HepG2 (cell line): Measurements from ENCODE around the gene ALG14. TPM values are rescaled to one million over a fixed set of nuclear protein-coding genes. Genes with fewer than 3 reads are reported as not detected.

Experiments
- CREM ChIP-seq, 2 experiments: sonication (generic) in 1 of 2; formaldehyde crosslinking in 1 of 2; IDR thresholded peaks; 2 replicates each; pipeline versions ENCODE4 v1.4.0 to v1.6.1; 2016 to 2020; ENCODE audit warnings: antibody characterized with exemption in 1 of 2, mild to moderate bottlenecking in 1 of 2, missing genetic modification reagents in 1 of 2
- HNF4A ChIP-seq: sonication (generic); formaldehyde crosslinking; IDR thresholded peaks from 2 replicates; pipeline ENCODE4 v1.4.0; 2020; ENCODE audit warnings: missing genetic modification reagents
- KLF6 ChIP-seq: IDR thresholded peaks from 2 replicates; pipeline ENCODE4 v1.8.0; 2016; ENCODE audit warnings: missing biosample characterization, missing genetic modification reagents
- MEIS1 ChIP-seq: sonication (generic); formaldehyde crosslinking; IDR thresholded peaks from 2 replicates; pipeline ENCODE4 v1.9.0; 2021; ENCODE audit warnings: mild to moderate bottlenecking, missing genetic modification reagents, moderate library complexity, borderline replicate concordance
- MIER3 ChIP-seq: IDR thresholded peaks from 2 replicates; pipeline ENCODE4 v1.6.1; 2016; ENCODE audit warnings: missing compliant biosample characterization, borderline replicate concordance
- MYPOP ChIP-seq: sonication (generic); formaldehyde crosslinking; IDR thresholded peaks from 2 replicates; pipeline ENCODE4 v1.8.1; 2023; ENCODE audit warnings: mild to moderate bottlenecking, moderate library complexity, missing genetic modification reagents
- NFATC3 ChIP-seq: sonication (generic); formaldehyde crosslinking; IDR thresholded peaks from 2 replicates; pipeline ENCODE4 v1.5.1; 2020; ENCODE audit warnings: mild to moderate bottlenecking, missing genetic modification reagents
- POLR2AphosphoS5 ChIP-seq: IDR thresholded peaks from 2 replicates; pipeline ENCODE4 v1.6.1; 2012; ENCODE audit warnings: low read depth, low read length
- POLR2G ChIP-seq: fragments of 200-400 bp; formaldehyde crosslinking; IDR thresholded peaks from 2 replicates; pipeline ENCODE4 v1.6.1; 2018; ENCODE audit warnings: mild to moderate bottlenecking, low read depth, low read length, moderate library complexity
- SP1 ChIP-seq, 2 experiments: fragments of 450-650 bp in 1 of 2; sonication (generic) in 1 of 2; formaldehyde crosslinking in 1 of 2; IDR thresholded peaks; 2 replicates each; pipeline versions ENCODE4 v1.4.0 to v1.6.1; 2016 to 2020; ENCODE audit warnings: missing genetic modification reagents in 1 of 2
- THAP7 ChIP-seq: sonication (generic); formaldehyde crosslinking; IDR thresholded peaks from 2 replicates; pipeline ENCODE4 v1.8.1; 2023; ENCODE audit warnings: mild to moderate bottlenecking, missing genetic modification reagents
- THYN1 ChIP-seq: sonication (generic); formaldehyde crosslinking; IDR thresholded peaks from 2 replicates; pipeline ENCODE4 v1.8.1; 2023; ENCODE audit warnings: low read depth, mild to moderate bottlenecking, moderate library complexity, missing genetic modification reagents, borderline replicate concordance
- TOE1 ChIP-seq: sonication (generic); formaldehyde crosslinking; IDR thresholded peaks from 2 replicates; pipeline ENCODE4 v1.4.0; 2020; ENCODE audit warnings: mild to moderate bottlenecking, missing genetic modification reagents
- TOPORS ChIP-seq: sonication (generic); formaldehyde crosslinking; IDR thresholded peaks from 2 replicates; pipeline ENCODE4 v1.8.0; 2023; ENCODE audit warnings: mild to moderate bottlenecking, missing genetic modification reagents
- ZBTB38 ChIP-seq: sonication (generic); formaldehyde crosslinking; IDR thresholded peaks from 2 replicates; pipeline ENCODE4 v1.5.1; 2020; ENCODE audit warnings: mild to moderate bottlenecking, missing genetic modification reagents
- ZBTB7B ChIP-seq: sonication (generic); formaldehyde crosslinking; IDR thresholded peaks from 2 replicates; pipeline ENCODE4 v1.4.0; 2020; ENCODE audit warnings: missing genetic modification reagents
- ZNF232 ChIP-seq: sonication (generic); formaldehyde crosslinking; IDR thresholded peaks from 2 replicates; pipeline ENCODE4 v1.4.0; 2020; ENCODE audit warnings: missing genetic modification reagents, borderline replicate concordance
- ZNF44 ChIP-seq: sonication (generic); formaldehyde crosslinking; IDR thresholded peaks from 2 replicates; pipeline ENCODE4 v1.5.1; 2020; ENCODE audit warnings: mild to moderate bottlenecking, missing genetic modification reagents
- ZNF543 ChIP-seq: sonication (generic); formaldehyde crosslinking; IDR thresholded peaks from 2 replicates; pipeline ENCODE4 v1.4.0; 2020; ENCODE audit warnings: mild to moderate bottlenecking, missing genetic modification reagents
- ZNF607 ChIP-seq: sonication (generic); formaldehyde crosslinking; IDR thresholded peaks from 2 replicates; pipeline ENCODE4 v1.5.1; 2020; ENCODE audit warnings: missing genetic modification reagents, mild to moderate bottlenecking, borderline replicate concordance
- ZNF652 ChIP-seq: IDR thresholded peaks from 2 replicates; pipeline ENCODE4 v1.6.1; 2016; ENCODE audit warnings: low read depth, borderline replicate concordance
- ZNF674 ChIP-seq: sonication (generic); formaldehyde crosslinking; IDR thresholded peaks from 2 replicates; pipeline ENCODE4 v1.5.0; 2020; ENCODE audit warnings: low read depth, mild to moderate bottlenecking, missing genetic modification reagents
- ZNF782 ChIP-seq: sonication (generic); formaldehyde crosslinking; IDR thresholded peaks from 2 replicates; pipeline ENCODE4 v1.4.0; 2020; ENCODE audit warnings: missing genetic modification reagents, mild to moderate bottlenecking, borderline replicate concordance
- ZSCAN30 ChIP-seq: sonication (generic); formaldehyde crosslinking; IDR thresholded peaks from 2 replicates; pipeline ENCODE4 v1.5.0; 2020; ENCODE audit warnings: mild to moderate bottlenecking, missing genetic modification reagents
- polyA plus RNA-seq, 8 experiments: library from polyadenylated mRNA; depleted of rRNA in 3 of 8; stranded (reverse) in 7 of 8; unstranded in 1 of 8; fragments of >200 nt; fragmentation: Illumina TruSeq in 4 of 8; extraction: Trizol in 4 of 8; gene quantifications; 2 replicates each; pipeline versions ENCODE4 v1.2.1 to v1.2.3, GENCODE V29; 2011 to 2016; ENCODE audit warnings: low read depth in 4 of 8, missing spikeins in 1 of 8, mixed read lengths in 1 of 8; ENCODE audit not compliant: insufficient read depth in 1 of 8
- total RNA-seq, 5 experiments: library from RNA; depleted of rRNA; stranded (reverse); fragments of >200 nt; fragmentation: Illumina TruSeq; extraction: Trizol; gene quantifications; 2 replicates each; pipeline ENCODE4 v1.2.3, GENCODE V29; 2016; ENCODE audit warnings: low read depth in 1 of 5
- TF ChIP-seq, protein P1 (sequence below): sonication (generic); formaldehyde crosslinking; IDR thresholded peaks from 2 replicates; pipeline ENCODE4 v1.8.0; 2022; ENCODE audit warnings: missing genetic modification reagents, mild to moderate bottlenecking, borderline replicate concordance
- TF ChIP-seq, protein P2 (sequence below): sonication (generic); formaldehyde crosslinking; IDR thresholded peaks from 2 replicates; pipeline ENCODE4 v1.4.0; 2020; ENCODE audit warnings: missing genetic modification reagents, borderline replicate concordance
- TF ChIP-seq, protein P3 (sequence below): sonication (generic); formaldehyde crosslinking; IDR thresholded peaks from 2 replicates; pipeline ENCODE4 v1.5.0; 2020; ENCODE audit warnings: missing genetic modification reagents

ALG14 gene
- total and polyA plus RNA-seq, 2 of the 13 experiments (the other 11 are each of a cell fraction or from before 2014, with no cell fraction given): 4.5 to 12.7 TPM

DNA sequence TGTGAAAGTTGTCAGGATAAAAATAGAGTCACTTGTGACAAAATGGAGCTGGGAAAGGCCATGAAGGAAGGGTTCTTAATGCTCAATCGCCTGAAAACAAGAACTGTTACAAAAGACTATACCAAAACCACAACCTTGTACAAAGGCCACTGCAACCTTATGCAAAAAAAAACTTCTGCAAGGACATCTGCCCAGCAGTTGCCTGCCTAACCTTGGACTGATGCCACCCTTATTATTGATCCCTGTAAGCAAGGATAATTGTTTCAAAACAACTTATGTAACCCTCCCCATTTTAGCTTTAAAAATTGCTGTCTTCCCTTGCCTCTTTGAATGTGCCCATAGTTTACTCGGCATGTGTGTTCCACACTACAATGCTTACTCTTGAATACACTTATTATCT is 5.7 kb downstream of the ALG14 start (continued):
- TF ChIP-seq, protein P1, sequence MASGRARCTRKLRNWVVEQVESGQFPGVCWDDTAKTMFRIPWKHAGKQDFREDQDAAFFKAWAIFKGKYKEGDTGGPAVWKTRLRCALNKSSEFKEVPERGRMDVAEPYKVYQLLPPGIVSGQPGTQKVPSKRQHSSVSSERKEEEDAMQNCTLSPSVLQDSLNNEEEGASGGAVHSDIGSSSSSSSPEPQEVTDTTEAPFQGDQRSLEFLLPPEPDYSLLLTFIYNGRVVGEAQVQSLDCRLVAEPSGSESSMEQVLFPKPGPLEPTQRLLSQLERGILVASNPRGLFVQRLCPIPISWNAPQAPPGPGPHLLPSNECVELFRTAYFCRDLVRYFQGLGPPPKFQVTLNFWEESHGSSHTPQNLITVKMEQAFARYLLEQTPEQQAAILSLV: no peak
- TF ChIP-seq TOPORS: 0 out of 2 replicates have a peak, but pooled peaks have one; percentile 61
- TF ChIP-seq ZBTB38 (CRISPR knock-in tag): no peak
- no peak for TF ChIP-seq NFATC3 (CRISPR knock-in tag)
- no peak for TF ChIP-seq ZNF652 (CRISPR knock-in tag)
- no peak for TF ChIP-seq ZNF674 (CRISPR knock-in tag)
- TF ChIP-seq ZNF607 (CRISPR knock-in tag): no peak
- TF ChIP-seq POLR2AphosphoS5: no peak
- peak; percentile 55; the same call in 1 of the 2 replicates for TF ChIP-seq MYPOP
- no peak for TF ChIP-seq TOE1 (CRISPR knock-in tag)
- TF ChIP-seq MEIS1 (CRISPR knock-in tag): no peak
- TF ChIP-seq ZNF44: no peak
- no peak for TF ChIP-seq THYN1
- TF ChIP-seq, protein P2, sequence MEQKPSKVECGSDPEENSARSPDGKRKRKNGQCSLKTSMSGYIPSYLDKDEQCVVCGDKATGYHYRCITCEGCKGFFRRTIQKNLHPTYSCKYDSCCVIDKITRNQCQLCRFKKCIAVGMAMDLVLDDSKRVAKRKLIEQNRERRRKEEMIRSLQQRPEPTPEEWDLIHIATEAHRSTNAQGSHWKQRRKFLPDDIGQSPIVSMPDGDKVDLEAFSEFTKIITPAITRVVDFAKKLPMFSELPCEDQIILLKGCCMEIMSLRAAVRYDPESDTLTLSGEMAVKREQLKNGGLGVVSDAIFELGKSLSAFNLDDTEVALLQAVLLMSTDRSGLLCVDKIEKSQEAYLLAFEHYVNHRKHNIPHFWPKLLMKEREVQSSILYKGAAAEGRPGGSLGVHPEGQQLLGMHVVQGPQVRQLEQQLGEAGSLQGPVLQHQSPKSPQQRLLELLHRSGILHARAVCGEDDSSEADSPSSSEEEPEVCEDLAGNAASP: peak; percentile 87; the same call in 1 of the 2 replicates
- TF ChIP-seq ZBTB7B (CRISPR knock-in tag): no peak
- TF ChIP-seq ZNF543: no peak
- TF ChIP-seq HNF4A (CRISPR knock-in tag): peak; percentile 96
- TF ChIP-seq THAP7: no peak
- TF ChIP-seq MIER3 (CRISPR knock-in tag): peak; percentile 81; the same call in 1 of the 2 replicates
- TF ChIP-seq ZSCAN30 (CRISPR knock-in tag): no peak
- TF ChIP-seq SP1 (IDR thresholded peaks at IDR 0.05): no peak
- TF ChIP-seq SP1 (CRISPR knock-in tag; IDR thresholded peaks at IDR 0.05): no peak
- TF ChIP-seq KLF6 (CRISPR knock-in tag): peak; percentile 51; the same call in 1 of the 2 replicates
- TF ChIP-seq ZNF232 (CRISPR knock-in tag): no peak
- TF ChIP-seq POLR2G: no peak
- TF ChIP-seq ZNF782 (CRISPR knock-in tag): no peak
- TF ChIP-seq CREM (IDR thresholded peaks at IDR 0.05): 0 out of 2 replicates have a peak, but pooled peaks have one; percentile 67
- TF ChIP-seq CREM (CRISPR knock-in tag; IDR thresholded peaks at IDR 0.05): no peak
- TF ChIP-seq, protein P3, sequence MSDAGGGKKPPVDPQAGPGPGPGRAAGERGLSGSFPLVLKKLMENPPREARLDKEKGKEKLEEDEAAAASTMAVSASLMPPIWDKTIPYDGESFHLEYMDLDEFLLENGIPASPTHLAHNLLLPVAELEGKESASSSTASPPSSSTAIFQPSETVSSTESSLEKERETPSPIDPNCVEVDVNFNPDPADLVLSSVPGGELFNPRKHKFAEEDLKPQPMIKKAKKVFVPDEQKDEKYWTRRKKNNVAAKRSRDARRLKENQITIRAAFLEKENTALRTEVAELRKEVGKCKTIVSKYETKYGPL (CRISPR knock-in tag): peak; percentile 91
